ENCODE measurements around the gene PTPRN2.

The PTPRN2 gene

GRCh38 chr7:158016180-158017097, 571.2 kb downstream of the PTPRN2 start:
- no peak for DNase-seq (ENCODE audit: insufficient read length, low spot score)
- FAIRE-seq = no peak
- no peak for TF ChIP-seq POLR2A (IDR thresholded peaks at IDR 0.05; ENCODE audit: low read depth, low read length)

GRCh38 chr7:158015403-158016179, 572.0 kb downstream of the PTPRN2 start:
- no peak for DNase-seq (ENCODE audit: insufficient read length, low spot score)
- TF ChIP-seq POLR2A (IDR thresholded peaks at IDR 0.05; ENCODE audit: low read depth, low read length) = no peak
- no peak for FAIRE-seq

GRCh38 chr7:158014976-158015375, 572.6 kb downstream of the PTPRN2 start:
- no peak for TF ChIP-seq POLR2A (IDR thresholded peaks at IDR 0.05; ENCODE audit: low read depth, low read length)
- DNase-seq (ENCODE audit: insufficient read length, low spot score) (no peak), FAIRE-seq (no peak)

- no peak for DNase-seq (ENCODE audit: insufficient read length, low spot score)
- FAIRE-seq = no peak
- no peak for TF ChIP-seq POLR2A (IDR thresholded peaks at IDR 0.05; ENCODE audit: low read depth, low read length)
These were observed 574.4 kb downstream of the PTPRN2 start for GRCh38 chr7:158013085-158013668.

- TF ChIP-seq POLR2A (IDR thresholded peaks at IDR 0.05; ENCODE audit: low read depth, low read length) = no peak
- FAIRE-seq = no peak
- DNase-seq (ENCODE audit: insufficient read length, low spot score) = no peak
These were observed 575.7 kb downstream of the PTPRN2 start for GRCh38 chr7:158011941-158012340.

- FAIRE-seq = no peak
- no peak for DNase-seq (ENCODE audit: insufficient read length, low spot score)
- no peak for TF ChIP-seq POLR2A (IDR thresholded peaks at IDR 0.05; ENCODE audit: low read depth, low read length)
These were observed 576.5 kb downstream of the PTPRN2 start for GRCh38 chr7:158010961-158011693.

DNA sequence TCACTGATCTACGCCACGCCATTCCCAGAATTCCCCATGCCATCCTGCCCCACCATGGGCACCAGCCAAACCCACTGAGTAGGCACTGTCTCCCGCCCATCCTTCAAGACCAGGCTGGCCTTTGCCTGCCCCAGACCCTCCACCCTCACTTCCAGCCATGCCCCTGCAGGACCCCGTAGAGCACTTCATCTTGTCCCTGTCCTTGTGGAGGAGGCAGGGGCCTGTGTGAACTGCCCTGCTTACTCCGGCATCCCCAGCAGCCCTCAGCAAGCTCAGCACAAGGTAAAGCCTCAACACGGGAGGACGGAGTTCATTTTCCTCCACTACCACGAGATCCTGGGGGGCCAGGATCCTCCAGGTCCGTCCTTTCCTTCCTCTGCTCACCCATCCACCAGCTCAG, 577.7 kb downstream of the PTPRN2 start:
- DNase-seq (ENCODE audit: insufficient read length, low spot score) (no peak), FAIRE-seq (no peak)
- TF ChIP-seq POLR2A (IDR thresholded peaks at IDR 0.05; ENCODE audit: low read depth, low read length) = no peak

DNA sequence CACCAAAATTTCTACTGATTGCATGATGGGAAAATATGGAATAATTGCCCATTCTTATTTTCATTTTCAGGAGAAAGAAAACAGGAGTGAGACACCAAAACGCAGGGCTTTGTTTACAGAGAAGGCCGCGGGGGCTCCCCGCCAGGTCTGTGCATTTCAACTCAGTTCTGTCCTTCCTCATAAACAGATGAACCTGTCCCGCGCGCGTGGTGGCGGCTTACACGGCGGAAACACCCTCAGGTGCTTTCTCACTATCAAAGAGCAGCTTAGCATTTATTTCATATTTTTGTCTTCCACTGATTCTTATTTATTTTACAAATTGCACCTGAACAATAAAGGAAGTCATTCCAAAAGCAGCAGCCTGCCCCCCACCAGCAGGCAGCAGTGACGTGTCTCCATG, 579.4 kb downstream of the PTPRN2 start:
- FAIRE-seq (no peak), DNase-seq (ENCODE audit: insufficient read length, low spot score) (no peak)
- TF ChIP-seq POLR2A (IDR thresholded peaks at IDR 0.05; ENCODE audit: low read depth, low read length) = no peak

GRCh38 chr7:158007697-158008257, 579.8 kb downstream of the PTPRN2 start:
- no peak for DNase-seq (ENCODE audit: insufficient read length, low spot score)
- FAIRE-seq = no peak
- no peak for TF ChIP-seq POLR2A (IDR thresholded peaks at IDR 0.05; ENCODE audit: low read depth, low read length)

GRCh38 chr7:158006841-158007696, 580.6 kb downstream of the PTPRN2 start:
- DNase-seq (ENCODE audit: insufficient read length, low spot score) = no peak
- no peak for FAIRE-seq
- TF ChIP-seq POLR2A (IDR thresholded peaks at IDR 0.05; ENCODE audit: low read depth, low read length) = no peak

- TF ChIP-seq POLR2A (IDR thresholded peaks at IDR 0.05; ENCODE audit: low read depth, low read length) = no peak
- DNase-seq (ENCODE audit: insufficient read length, low spot score) (no peak), FAIRE-seq (no peak)
These were observed 582.1 kb downstream of the PTPRN2 start for GRCh38 chr7:158005531-158005930.

DNA sequence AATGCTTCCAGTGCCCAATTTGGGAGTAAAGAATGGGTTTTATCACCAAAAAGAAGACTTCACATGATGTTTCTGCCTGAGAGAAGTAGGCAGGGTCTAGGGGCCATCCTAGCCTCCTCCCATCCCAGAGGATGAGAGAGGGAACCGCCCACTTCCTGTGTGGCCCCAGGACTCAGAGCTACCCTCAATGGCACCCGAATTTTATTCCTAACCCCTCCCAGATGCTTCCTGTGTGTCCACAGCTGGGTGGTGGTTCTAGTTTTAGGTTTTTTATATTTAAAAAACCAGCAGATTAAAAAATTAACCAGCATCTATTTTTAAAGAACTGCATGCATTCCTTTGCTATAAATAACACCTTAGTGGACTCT, 583.5 kb downstream of the PTPRN2 start:
- no peak for TF ChIP-seq POLR2A (IDR thresholded peaks at IDR 0.05; ENCODE audit: low read depth, low read length)
- no peak for FAIRE-seq
- no peak for DNase-seq (ENCODE audit: insufficient read length, low spot score)
